Right lobe of liver (tissue), 6 donors: ENCODE measurements around the gene MYOZ1. TPM values are rescaled to one million over a fixed set of nuclear protein-coding genes. Genes with fewer than 3 reads are reported as not detected.

Source experiments
- ATAC-seq, 4 donors: fragments of 200-7000 bp; cut with Tn5 transposase; one replicate each; pipeline ENCODE4 v1.9.1; 2020; ENCODE audit warnings: mild to moderate bottlenecking in 4 of 4, moderate library complexity in 4 of 4
- DNase-seq, 3 donors: peaks; one replicate each; pipeline ENCODE4 v3.0.0-alpha.2; 2020
- H3K27ac ChIP-seq, 3 donors: fragments of 200-600 bp; one replicate each; pipeline ENCODE4 v1.8.0; 2022
- H3K27me3 ChIP-seq, 2 donors: fragments of 200-600 bp; one replicate each; pipeline ENCODE4 v1.8.0; 2022
- H3K36me3 ChIP-seq, 4 donors: fragments of 200-600 bp; sonication (generic) in 1 of 4; one replicate each; pipeline versions ENCODE4 v1.5.1 to v1.8.0; 2017 to 2022; ENCODE audit warnings: control low read depth in 1 of 4
- H3K4me1 ChIP-seq, 4 donors: fragments of 200-600 bp; sonication (generic) in 1 of 4; one replicate each; pipeline versions ENCODE4 v1.5.1 to v1.8.0; 2017 to 2022; ENCODE audit warnings: control low read depth in 1 of 4
- H3K4me3 ChIP-seq, 3 donors: fragments of 200-600 bp; one replicate each; pipeline ENCODE4 v1.8.0; 2022
- H3K9me3 ChIP-seq, 4 donors: fragments of 200-600 bp; sonication (generic) in 1 of 4; one replicate each; pipeline versions ENCODE4 v1.5.1 to v1.8.0; 2017 to 2022; ENCODE audit warnings: control low read depth in 1 of 4
- POLR2A ChIP-seq: fragments of 450-650 bp; IDR thresholded peaks from one replicate; pipeline ENCODE4 v1.6.1; 2017; ENCODE audit warnings: antibody characterized with exemption, mild to moderate bottlenecking
- WGBS: methylation state at CpG from one replicate; pipeline ENCODE4 v1.1.6; 2018; ENCODE audit warnings: low coverage, low lambda C conversion rate; ENCODE audit not compliant: insufficient coverage; ENCODE audit errors: missing lambda C conversion rate; 5-methylcytosine and 5-hydroxymethylcytosine counted together
- intact Hi-C, 2 donors: fragments of 100-400 bp; cut with DNase I; formaldehyde crosslinking; loops; one replicate each; pipeline versions ENCODE4 v1.11.2 to v1.14.1; 2022
- total RNA-seq, 6 experiments: library from RNA; depleted of rRNA in 2 of 6; stranded (reverse); fragments of >200 nt in 2 of 6; fragmentation: NEBNext Ultra II Directional in 3 of 6; extraction: Animal tissue kit (Norgen Biotek cat#: 25700) in 3 of 6; gene quantifications; one replicate each; pipeline versions ENCODE4 v1.1.0 to v1.2.4, GENCODE V29; 2016 to 2023
- TF ChIP-seq, protein P1 (sequence below), 4 donors: fragments of 200-600 bp in 3 of 4; fragments of 450-650 bp in 1 of 4; IDR thresholded peaks; one replicate each; pipeline versions ENCODE4 v1.5.1 to v1.8.0; 2016 to 2022; ENCODE audit warnings: antibody characterized with exemption in 4 of 4, mild to moderate bottlenecking in 2 of 4
- donor health status: DM: no; HTN: yes; CAD: no.
- donor health status: DM: no; HTN: no; CAD: no.
- donor health status: DM: no; HTN: no; CAD: no.
- donor health status: DM: no; HTN: yes; CAD: no.
- donor health status: DM: no; HTN: yes; CAD: no.

The MYOZ1 gene
- total RNA-seq, 6 experiments from 2014 or later = 0.74 to 1.1 TPM; not detected in 4

DNA sequence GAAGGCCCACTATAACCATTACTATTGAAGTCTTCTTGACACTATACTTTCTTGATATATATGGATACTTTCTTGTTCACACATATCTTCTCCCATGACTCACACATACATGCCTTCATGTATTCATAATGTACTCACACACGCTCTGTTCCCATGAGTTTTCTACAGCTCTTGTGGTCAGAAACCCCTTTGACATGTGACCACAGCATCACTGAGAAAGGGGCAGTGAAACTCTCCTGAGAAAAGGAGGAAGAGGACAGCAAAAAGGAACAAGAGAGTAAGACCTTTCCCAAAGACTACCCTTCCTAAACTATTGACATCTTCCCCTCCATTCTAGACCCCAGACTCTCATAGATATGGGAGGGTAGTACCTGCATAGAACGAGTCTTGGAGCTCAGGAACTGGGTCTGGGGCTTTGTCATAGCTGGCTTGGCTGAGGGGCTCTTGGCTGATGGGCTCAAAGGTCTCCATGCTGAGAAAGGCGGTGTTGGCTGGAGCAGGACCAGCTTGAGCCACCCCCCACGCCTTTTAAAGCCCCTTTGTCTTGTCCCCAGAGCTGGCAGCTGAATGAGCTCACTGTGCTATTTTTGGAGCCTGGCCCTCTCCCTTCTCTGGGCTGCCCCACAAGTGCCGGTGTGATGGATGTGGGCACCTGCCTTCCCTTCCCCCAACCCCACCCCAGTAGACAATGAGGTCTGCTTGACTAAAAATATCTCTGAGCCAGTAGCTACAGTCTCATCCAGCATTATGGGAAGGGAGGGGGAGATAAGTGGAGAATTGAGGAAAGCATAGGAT, 9.5 kb upstream of the MYOZ1 start:
- TF ChIP-seq, protein P1, sequence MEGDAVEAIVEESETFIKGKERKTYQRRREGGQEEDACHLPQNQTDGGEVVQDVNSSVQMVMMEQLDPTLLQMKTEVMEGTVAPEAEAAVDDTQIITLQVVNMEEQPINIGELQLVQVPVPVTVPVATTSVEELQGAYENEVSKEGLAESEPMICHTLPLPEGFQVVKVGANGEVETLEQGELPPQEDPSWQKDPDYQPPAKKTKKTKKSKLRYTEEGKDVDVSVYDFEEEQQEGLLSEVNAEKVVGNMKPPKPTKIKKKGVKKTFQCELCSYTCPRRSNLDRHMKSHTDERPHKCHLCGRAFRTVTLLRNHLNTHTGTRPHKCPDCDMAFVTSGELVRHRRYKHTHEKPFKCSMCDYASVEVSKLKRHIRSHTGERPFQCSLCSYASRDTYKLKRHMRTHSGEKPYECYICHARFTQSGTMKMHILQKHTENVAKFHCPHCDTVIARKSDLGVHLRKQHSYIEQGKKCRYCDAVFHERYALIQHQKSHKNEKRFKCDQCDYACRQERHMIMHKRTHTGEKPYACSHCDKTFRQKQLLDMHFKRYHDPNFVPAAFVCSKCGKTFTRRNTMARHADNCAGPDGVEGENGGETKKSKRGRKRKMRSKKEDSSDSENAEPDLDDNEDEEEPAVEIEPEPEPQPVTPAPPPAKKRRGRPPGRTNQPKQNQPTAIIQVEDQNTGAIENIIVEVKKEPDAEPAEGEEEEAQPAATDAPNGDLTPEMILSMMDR (IDR thresholded peaks at IDR 0.05) = no peak
- no peak for TF ChIP-seq POLR2A
- WGBS = 56% methylated on average over 2 of the region's 5 CpGs

GRCh38 chr10:73649876-73650536, 8.7 kb upstream of the MYOZ1 start:
- DNase-seq (no peak), ATAC-seq (no peak)
- H3K9me3 ChIP-seq = no peaks in the 10 kb centered on the region
- H3K4me1 ChIP-seq = peaks cover 0 to 5% (median 0%) of the 10 kb centered on the region in 4 donors
- TF ChIP-seq, protein P1 (IDR thresholded peaks at IDR 0.05) = no peak
- TF ChIP-seq POLR2A = no peak
- no peak overlapping the region for H3K4me3 ChIP-seq
- no peak overlapping the region for H3K27ac ChIP-seq
- no peaks in the 10 kb centered on the region for H3K27me3 ChIP-seq
- WGBS = 82% methylated on average over 5 of the region's 6 CpGs
- no peaks in the 10 kb centered on the region for H3K36me3 ChIP-seq
- intact Hi-C loops = no loop called here

More for the DNA sequence above, 9.5 kb upstream of the MYOZ1 start:
- Histone ChIP-seq H3K27me3 (no peaks in the 10 kb centered on the region), H3K9me3 (no peaks in the 10 kb centered on the region), H3K4me1 (peaks cover 0 to 5% (median 0%) of the 10 kb centered on the region in 4 donors), H3K4me3 (no peak overlapping the region), H3K27ac (no peak overlapping the region), H3K36me3 (no peaks in the 10 kb centered on the region)
- ATAC-seq (peak in 1 of 4 donors; percentile 19), DNase-seq (no peak)
- intact Hi-C loops = no loop called here

DNA sequence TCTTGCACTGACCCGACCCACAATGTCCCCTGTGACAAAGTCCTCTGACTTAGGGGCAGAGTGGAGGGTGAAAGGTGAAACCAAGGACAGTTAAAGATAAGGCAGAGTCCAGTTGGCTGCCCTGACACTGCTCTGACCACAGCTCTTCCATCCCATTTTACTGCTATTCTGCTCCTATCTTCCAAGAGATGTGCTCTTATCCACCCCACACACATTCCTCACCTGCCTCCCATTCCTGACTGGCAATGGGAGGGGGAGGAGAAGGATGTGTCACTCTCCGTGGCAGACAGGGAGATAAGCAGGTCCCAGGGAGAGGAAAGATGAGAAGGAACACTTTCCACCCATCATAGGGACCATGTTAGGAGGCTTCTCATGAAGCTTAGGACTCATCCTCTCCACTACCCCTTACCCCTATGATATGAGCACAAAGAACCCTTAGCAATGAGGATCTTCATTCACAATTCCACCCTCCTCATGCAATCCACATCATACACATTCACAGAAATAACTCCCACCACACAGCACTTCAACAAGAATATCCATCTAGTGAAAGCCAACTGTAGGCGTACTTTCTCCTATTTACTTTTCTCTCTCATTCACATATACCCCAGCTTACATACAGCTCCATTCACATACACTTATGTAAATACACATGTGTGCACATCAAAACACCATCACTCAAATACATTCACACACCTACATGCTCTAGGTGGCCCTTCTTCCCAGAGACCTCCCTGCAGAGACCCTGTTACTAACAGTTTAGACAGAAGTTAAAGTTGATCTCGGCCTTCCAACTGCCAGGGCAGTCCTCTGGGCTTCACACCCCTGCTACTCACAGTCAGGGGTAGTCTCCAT, 7.9 kb upstream of the MYOZ1 start:
- DNase-seq (no peak), ATAC-seq (peak in 1 of 4 donors; percentile 9)
- WGBS = 65% methylated on average over 3 of the region's 4 CpGs
- intact Hi-C loops = no loop called here
- H3K27ac ChIP-seq = no peak overlapping the region
- no peaks in the 10 kb centered on the region for H3K36me3 ChIP-seq
- H3K4me1 ChIP-seq = peaks cover 0 to 5% (median 0%) of the 10 kb centered on the region in 4 donors
- no peaks in the 10 kb centered on the region for H3K27me3 ChIP-seq
- no peaks in the 10 kb centered on the region for H3K9me3 ChIP-seq
- TF ChIP-seq, protein P1 (IDR thresholded peaks at IDR 0.05) = no peak
- no peak for TF ChIP-seq POLR2A
- no peak overlapping the region for H3K4me3 ChIP-seq

- 19% methylated on average over 13 of the region's 35 CpGs for WGBS
- DNase-seq (no peak), ATAC-seq (no peak)
- no peaks in the 10 kb centered on the region for H3K36me3 ChIP-seq
- intact Hi-C loops = no loop called here
- TF ChIP-seq POLR2A = no peak
- TF ChIP-seq, protein P1 (IDR thresholded peaks at IDR 0.05) = no peak
- H3K4me3 ChIP-seq = peak overlapping the region; percentile 39 to 56 (median 49)
- H3K27me3 ChIP-seq = no peaks in the 10 kb centered on the region
- H3K27ac ChIP-seq = no peak overlapping the region
- H3K9me3 ChIP-seq = no peaks in the 10 kb centered on the region
- peaks cover 0 to 5% (median 0%) of the 10 kb centered on the region in 4 donors for H3K4me1 ChIP-seq
Measured at GRCh38 chr10:73647875-73648651, 6.8 kb upstream of the MYOZ1 start.
